ENCODE data around the gene TRIM47.

- TF ChIP-seq, protein P1, sequence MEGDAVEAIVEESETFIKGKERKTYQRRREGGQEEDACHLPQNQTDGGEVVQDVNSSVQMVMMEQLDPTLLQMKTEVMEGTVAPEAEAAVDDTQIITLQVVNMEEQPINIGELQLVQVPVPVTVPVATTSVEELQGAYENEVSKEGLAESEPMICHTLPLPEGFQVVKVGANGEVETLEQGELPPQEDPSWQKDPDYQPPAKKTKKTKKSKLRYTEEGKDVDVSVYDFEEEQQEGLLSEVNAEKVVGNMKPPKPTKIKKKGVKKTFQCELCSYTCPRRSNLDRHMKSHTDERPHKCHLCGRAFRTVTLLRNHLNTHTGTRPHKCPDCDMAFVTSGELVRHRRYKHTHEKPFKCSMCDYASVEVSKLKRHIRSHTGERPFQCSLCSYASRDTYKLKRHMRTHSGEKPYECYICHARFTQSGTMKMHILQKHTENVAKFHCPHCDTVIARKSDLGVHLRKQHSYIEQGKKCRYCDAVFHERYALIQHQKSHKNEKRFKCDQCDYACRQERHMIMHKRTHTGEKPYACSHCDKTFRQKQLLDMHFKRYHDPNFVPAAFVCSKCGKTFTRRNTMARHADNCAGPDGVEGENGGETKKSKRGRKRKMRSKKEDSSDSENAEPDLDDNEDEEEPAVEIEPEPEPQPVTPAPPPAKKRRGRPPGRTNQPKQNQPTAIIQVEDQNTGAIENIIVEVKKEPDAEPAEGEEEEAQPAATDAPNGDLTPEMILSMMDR (IDR thresholded peaks at IDR 0.05) = no peak
- TF ChIP-seq POLR2A (IDR thresholded peaks at IDR 0.05) = no peak
Measured at GRCh38 chr17:75836605-75837004, 41.8 kb downstream of the TRIM47 start.
